Ovary (tissue), 9 donors: ENCODE data around the gene FBXL12. TPM values are rescaled to one million over a fixed set of nuclear protein-coding genes. Genes with fewer than 3 reads are reported as not detected.
"Not testable (repeated sequence)": the region's sequence is repeated elsewhere in the genome, so short reads cannot be mapped to it uniquely, and the experiment has no call there.

Source experiments
- DNase-seq, 5 donors: peaks; one replicate each; pipeline ENCODE4 v3.0.0-alpha.2; 2019 to 2020
- H3K27ac ChIP-seq, 2 donors: fragments of 200-600 bp; one replicate each; pipeline versions ENCODE4 v1.5.1 to v1.8.0; 2019 to 2022
- H3K27me3 ChIP-seq: fragments of 200-600 bp; one replicate; pipeline ENCODE4 v1.8.0; 2022
- H3K36me3 ChIP-seq: fragments of 200-600 bp; sonication (generic); one replicate; pipeline ENCODE4 v1.5.1; 2019
- H3K4me1 ChIP-seq: one replicate; pipeline ENCODE4 v1.8.1; 2013; ENCODE audit warnings: mild to moderate bottlenecking, moderate library complexity; ENCODE audit not compliant: insufficient read depth
- H3K4me3 ChIP-seq: fragments of 200-600 bp; sonication (generic); one replicate; pipeline ENCODE4 v1.5.1; 2017
- H3K9me3 ChIP-seq, 2 donors: fragments of 200-600 bp in 1 of 2; sonication (generic) in 1 of 2; one replicate each; pipeline versions ENCODE4 v1.5.1 to v1.8.1; 2013 to 2019; ENCODE audit warnings: mild to moderate bottlenecking in 1 of 2, moderate library complexity in 1 of 2
- EP300 ChIP-seq: sonication (generic); formaldehyde crosslinking; IDR thresholded peaks from one replicate; pipeline ENCODE4 v1.6.1; 2017; ENCODE audit warnings: antibody characterized with exemption
- POLR2A ChIP-seq: fragments of 450-650 bp; IDR thresholded peaks from one replicate; pipeline ENCODE4 v1.6.1; 2017; ENCODE audit warnings: antibody characterized with exemption, mild to moderate bottlenecking, moderate library complexity
- WGBS, 3 donors: extraction: QIAGEN DNeasy Blood & Tissue Kit in 1 of 3; methylation state at CpG; one replicate each; pipeline versions ENCODE4 v1.1.5 to v1.1.7; 2013 to 2017; 5-methylcytosine and 5-hydroxymethylcytosine counted together
- intact Hi-C, 4 donors: fragments of 100-400 bp; cut with DNase I; formaldehyde crosslinking; loops; one replicate each; pipeline versions ENCODE4 v1.11.0 to v1.15.1; 2022 to 2023
- polyA plus RNA-seq, 2 donors: library from polyadenylated mRNA; stranded (reverse); fragments of 200-250 nt in 1 of 2; fragments of 350-450 nt in 1 of 2; fragmentation: Illumina TruSeq in 1 of 2; extraction: RNeasy Lipid Tissue Mini Kit (QIAGEN cat#74804) in 1 of 2; gene quantifications; one replicate each; pipeline ENCODE4 v1.2.3, GENCODE V29; 2013 to 2014
- total RNA-seq, 7 donors: library from RNA; depleted of rRNA in 2 of 7; stranded (reverse); fragments of >200 nt in 2 of 7; fragmentation: NEBNext Ultra II Directional in 3 of 7; extraction: Animal tissue kit (Norgen Biotek cat#: 25700) in 3 of 7; gene quantifications; one replicate each; pipeline versions ENCODE4 v1.1.0 to v1.2.4, GENCODE V29; 2016 to 2023
- TF ChIP-seq, protein P1 (sequence below), 3 donors: fragments of 450-650 bp in 2 of 3; fragments of 200-600 bp in 1 of 3; IDR thresholded peaks; one replicate each; pipeline versions ENCODE4 v1.5.1 to v1.8.0; 2016 to 2022; ENCODE audit warnings: antibody characterized with exemption in 3 of 3, mild to moderate bottlenecking in 1 of 3
- donor health status: DM: no; HTN: no; CAD: no; lungs with moderate emphysema.
- donor health status: DM: no; HTN: no; CAD: no.
- donor health status: Bipolar disorder and iron deficiency.
- donor health status: DM: yes; HTN: yes; CAD: no.
- donor health status: DM: no; HTN: no; CAD: no.
- donor health status: DM: yes; HTN: yes; CAD: no.

FBXL12 gene
- total and polyA plus RNA-seq, 9 donors, result 18.3 to 34.4 (median 25.2) TPM

DNA sequence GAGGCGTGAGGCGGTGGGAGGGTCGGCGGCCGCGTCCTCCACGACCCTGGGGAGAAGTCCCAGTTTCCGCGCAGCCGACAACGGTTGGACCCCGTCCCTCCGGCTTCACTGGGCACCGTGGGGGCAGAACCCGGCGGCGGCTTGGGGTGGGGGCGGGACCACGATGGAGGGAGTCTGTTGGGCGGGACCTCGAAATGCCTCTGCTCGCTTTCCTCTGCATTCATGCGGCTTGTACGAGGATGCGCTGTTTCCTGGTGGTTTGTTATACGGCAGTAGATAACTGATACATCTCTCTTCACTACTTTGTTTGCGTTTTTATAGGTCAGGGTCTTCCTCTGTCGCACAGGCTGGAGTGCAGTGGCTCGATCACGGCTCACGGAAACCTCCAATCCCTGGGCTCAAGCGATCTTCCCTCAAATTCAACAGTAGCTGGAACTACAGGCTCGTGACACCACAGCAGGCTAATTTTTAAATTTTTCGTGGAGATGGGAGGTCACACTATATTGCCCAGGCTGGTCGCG lies 25.7 kb downstream of the FBXL12 start:
- intact Hi-C loops, result loop anchor here in 2 of 4 donors (5.0 to 10.0 kb wide), 4 partner anchors 166 to 648 kb away; partner anchors contain the start of gene ZNF317 (in 1 of the 2)
- peak in 4 of 5 donors; percentile 42 to 79 (median 71) for DNase-seq
- WGBS, 3 donors, result 15 to 19% (median 18%) methylated on average over 35 to 36 of the region's 36 CpGs

DNA sequence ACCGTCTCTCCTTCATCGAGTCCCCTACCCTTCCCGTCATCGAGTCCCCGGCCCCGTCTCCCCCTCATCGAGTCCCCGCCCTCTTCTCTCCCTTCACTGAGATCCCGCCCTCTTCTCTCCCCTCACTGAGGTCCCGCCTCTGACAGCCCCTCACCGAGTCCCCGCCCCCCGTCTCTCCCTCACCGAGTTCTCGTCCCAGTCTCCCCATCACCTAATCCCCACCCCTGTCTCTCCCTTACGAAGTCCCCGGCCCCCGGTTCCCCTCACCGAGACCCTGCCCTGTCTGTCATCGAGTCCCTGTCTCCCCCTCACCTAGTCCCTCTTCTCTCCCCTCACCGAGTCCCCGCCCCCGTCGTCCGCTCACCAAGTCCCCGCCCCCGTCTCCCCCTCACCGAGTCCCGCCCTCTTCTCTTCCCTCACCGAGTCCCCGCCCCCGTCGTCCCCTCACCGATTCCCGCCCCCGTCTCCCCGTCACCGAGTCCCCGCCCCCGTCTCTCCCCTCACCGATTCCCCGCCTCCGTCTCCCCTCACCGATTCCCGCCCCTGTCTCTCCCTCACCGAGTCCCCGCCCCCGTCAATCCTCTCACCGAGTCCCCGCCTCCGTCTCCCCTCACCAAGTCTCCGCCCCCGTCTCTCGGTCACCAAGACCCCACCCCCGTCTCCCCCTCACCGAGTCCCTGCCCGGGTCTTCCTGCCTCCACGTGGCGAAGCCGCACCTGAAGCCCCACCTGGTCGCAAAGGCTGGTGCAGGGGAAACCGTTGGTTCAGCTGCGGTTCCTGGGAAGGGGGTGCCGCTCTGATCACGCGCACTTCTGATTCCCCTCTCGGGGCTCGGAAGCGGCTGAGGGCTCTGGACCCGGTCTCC lies 26.4 kb downstream of the FBXL12 start:
- peak; percentile 94 to 98 (median 95) for DNase-seq
- WGBS, 3 donors, result 3 to 4% (median 3%) methylated on average over 40 to 70 of the region's 70 CpGs
- H3K36me3 ChIP-seq, result no peaks in the 10 kb centered on the region
- TF ChIP-seq, protein P1, sequence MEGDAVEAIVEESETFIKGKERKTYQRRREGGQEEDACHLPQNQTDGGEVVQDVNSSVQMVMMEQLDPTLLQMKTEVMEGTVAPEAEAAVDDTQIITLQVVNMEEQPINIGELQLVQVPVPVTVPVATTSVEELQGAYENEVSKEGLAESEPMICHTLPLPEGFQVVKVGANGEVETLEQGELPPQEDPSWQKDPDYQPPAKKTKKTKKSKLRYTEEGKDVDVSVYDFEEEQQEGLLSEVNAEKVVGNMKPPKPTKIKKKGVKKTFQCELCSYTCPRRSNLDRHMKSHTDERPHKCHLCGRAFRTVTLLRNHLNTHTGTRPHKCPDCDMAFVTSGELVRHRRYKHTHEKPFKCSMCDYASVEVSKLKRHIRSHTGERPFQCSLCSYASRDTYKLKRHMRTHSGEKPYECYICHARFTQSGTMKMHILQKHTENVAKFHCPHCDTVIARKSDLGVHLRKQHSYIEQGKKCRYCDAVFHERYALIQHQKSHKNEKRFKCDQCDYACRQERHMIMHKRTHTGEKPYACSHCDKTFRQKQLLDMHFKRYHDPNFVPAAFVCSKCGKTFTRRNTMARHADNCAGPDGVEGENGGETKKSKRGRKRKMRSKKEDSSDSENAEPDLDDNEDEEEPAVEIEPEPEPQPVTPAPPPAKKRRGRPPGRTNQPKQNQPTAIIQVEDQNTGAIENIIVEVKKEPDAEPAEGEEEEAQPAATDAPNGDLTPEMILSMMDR (IDR thresholded peaks at IDR 0.05), result no peak
- TF ChIP-seq POLR2A, result peak; percentile 40
- H3K4me1 ChIP-seq, result no peaks in the 10 kb centered on the region
- intact Hi-C loops, result loop anchor here in 2 of 4 donors (5.0 to 10.0 kb wide), 4 partner anchors 165 to 648 kb away; partner anchors contain the start of gene ZNF317 (in 1 of the 2)
- H3K27ac ChIP-seq, result peak overlapping the region; percentile 92
- no peaks in the 10 kb centered on the region for H3K9me3 ChIP-seq
- H3K4me3 ChIP-seq, result peak overlapping the region; percentile 72
- H3K27me3 ChIP-seq, result no peaks in the 10 kb centered on the region

More for the DNA sequence above, 25.7 kb downstream of the FBXL12 start:
- Histone ChIP-seq H3K27me3 (no peaks in the 10 kb centered on the region), H3K4me1 (no peaks in the 10 kb centered on the region), H3K4me3 (peak overlapping the region; percentile 72), H3K36me3 (no peaks in the 10 kb centered on the region), H3K9me3 (no peaks in the 10 kb centered on the region), H3K27ac (peak overlapping the region; percentile 67 to 92)
- TF ChIP-seq POLR2A (peak; percentile 6), EP300 (no peak)

GRCh38 chr19:9791552-9792205 lies 27.2 kb downstream of the FBXL12 start:
- WGBS, 3 donors, result 2 to 4% (median 2%) methylated on average over 32 to 50 of the region's 50 CpGs
- no peaks in the 10 kb centered on the region for H3K27me3 ChIP-seq

DNA sequence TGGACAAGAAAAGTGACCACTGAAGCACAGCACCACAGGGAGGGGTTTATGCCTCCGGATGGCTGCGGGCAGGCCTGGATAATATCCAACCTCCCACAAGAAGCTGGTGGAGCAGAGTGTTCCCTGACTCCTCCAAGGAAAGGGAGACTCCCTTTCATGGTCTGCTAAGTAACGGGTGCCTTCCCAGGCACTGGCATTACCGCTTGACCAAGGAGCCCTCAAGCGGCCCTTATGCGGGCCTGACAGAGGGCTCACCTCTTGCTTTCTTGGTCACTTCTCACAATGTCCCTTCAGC lies 27.9 kb downstream of the FBXL12 start:
- intact Hi-C loops, result loop anchor here in 2 of 4 donors (5.0 to 10.0 kb wide), 4 partner anchors 164 to 646 kb away; partner anchors contain the start of gene ZNF317 (in 1 of the 2)
- peak; percentile 50 to 77 (median 61) for DNase-seq
- 5 to 20% (median 15%) methylated on average over 6 of the region's 6 CpGs for WGBS, 3 donors
- not testable (repeated sequence) for H3K36me3 ChIP-seq, H3K9me3 ChIP-seq, H3K4me1 ChIP-seq, H3K27me3 ChIP-seq
- Histone ChIP-seq H3K27ac (peak overlapping the region; percentile 48 to 81), H3K4me3 (peak overlapping the region; percentile 36)

More at GRCh38 chr19:9791552-9792205, 27.2 kb downstream of the FBXL12 start:
- Histone ChIP-seq H3K36me3 (no peaks in the 10 kb centered on the region), H3K9me3 (no peaks in the 10 kb centered on the region), H3K4me1 (peaks cover 2% of the 10 kb centered on the region), H3K27ac (peak overlapping the region; percentile 92), H3K4me3 (peak overlapping the region; percentile 72)
- intact Hi-C loops, result loop anchor here in 2 of 4 donors (5.0 to 10.0 kb wide), 4 partner anchors 164 to 647 kb away; partner anchors contain the start of gene ZNF317 (in 1 of the 2)
- TF ChIP-seq, protein P1 (IDR thresholded peaks at IDR 0.05), result no peak
- TF ChIP-seq EP300 (no peak), POLR2A (peak; percentile 72)
- DNase-seq, result peak; percentile 96 to 99 (median 97)

GRCh38 chr19:9789579-9789978 lies 29.3 kb downstream of the FBXL12 start:
- H3K36me3 ChIP-seq, H3K4me1 ChIP-seq, H3K9me3 ChIP-seq, H3K4me3 ChIP-seq, H3K27me3 ChIP-seq: not testable (repeated sequence)
- 3 to 13% (median 5%) methylated on average over 5 of the region's 5 CpGs for WGBS, 3 donors
- H3K27ac ChIP-seq, result peak overlapping the region; percentile 47 to 81
- intact Hi-C loops, result loop anchor here in 3 of 4 donors (5.0 to 10.0 kb wide), 3 partner anchors 165 to 467 kb away; partner anchors contain the start of genes ZNF561 (in 2 of the 3) and ZNF559 (in 1 of the 3)
- peak in 1 of 5 donors; percentile 22 for DNase-seq
